Activated B cell treated with CpG ODN at 0.5 μM for 24 hours (primary cell): Measurements from ENCODE around the gene C21orf58. TPM values are rescaled to one million over a fixed set of nuclear protein-coding genes. Genes with fewer than 3 reads are reported as not detected.

Experiments
- ATAC-seq: fragments of 200-7000 bp; cut with Tn5 transposase; one replicate; pipeline ENCODE4 v1.10.0; 2021; ENCODE audit warnings: low read depth, mild to moderate bottlenecking, moderate library complexity
- CTCF ChIA-PET: fragments of 350-600 bp; sonication (Branson Sonifier 250); formaldehyde crosslinking; loops from one replicate; lab custom pipeline; 2021; ENCODE audit warnings: antibody characterized with exemption; lab: Charles Lee
- POLR2A ChIA-PET: fragments of 350-600 bp; sonication (Branson Sonifier 250); formaldehyde crosslinking; loops from one replicate; lab custom pipeline; 2021; ENCODE audit warnings: antibody characterized with exemption; lab: Charles Lee
- DNase-seq: peaks from one replicate; pipeline ENCODE4 v3.0.0; 2022
- H3K27ac Mint-ChIP-seq: one replicate; pipeline ENCODE4 v1.8.0; 2020; ENCODE audit warnings: mixed read lengths
- H3K27me3 Mint-ChIP-seq: one replicate; pipeline ENCODE4 v1.8.0; 2021; ENCODE audit warnings: mixed read lengths
- H3K36me3 Mint-ChIP-seq: one replicate; pipeline ENCODE4 v1.8.0; 2021; ENCODE audit warnings: low read depth, mixed read lengths
- H3K4me1 Mint-ChIP-seq: one replicate; pipeline ENCODE4 v1.8.0; 2021; ENCODE audit warnings: mixed read lengths
- H3K4me3 Mint-ChIP-seq: one replicate; pipeline ENCODE4 v1.8.0; 2020; ENCODE audit warnings: mild to moderate bottlenecking, mixed read lengths
- H3K9me3 Mint-ChIP-seq: one replicate; pipeline ENCODE4 v1.8.0; 2020; ENCODE audit warnings: mixed read lengths
- CTCF ChIP-seq: fragments of 200-600 bp; IDR thresholded peaks from one replicate; pipeline ENCODE4 v1.8.0; 2022; ENCODE audit warnings: antibody characterized with exemption, mild to moderate bottlenecking
- intact Hi-C: fragments of 100-400 bp; cut with micrococcal nuclease; formaldehyde crosslinking; loops from one replicate; pipeline ENCODE4 v1.15.1; 2024
- total RNA-seq: library from RNA; stranded (reverse); gene quantifications from 2 replicates; pipeline ENCODE4 v1.2.3, GENCODE V29; 2022

The C21orf58 gene
- total RNA-seq, 1 donor from 2014 or later: 4.7 TPM

DNA sequence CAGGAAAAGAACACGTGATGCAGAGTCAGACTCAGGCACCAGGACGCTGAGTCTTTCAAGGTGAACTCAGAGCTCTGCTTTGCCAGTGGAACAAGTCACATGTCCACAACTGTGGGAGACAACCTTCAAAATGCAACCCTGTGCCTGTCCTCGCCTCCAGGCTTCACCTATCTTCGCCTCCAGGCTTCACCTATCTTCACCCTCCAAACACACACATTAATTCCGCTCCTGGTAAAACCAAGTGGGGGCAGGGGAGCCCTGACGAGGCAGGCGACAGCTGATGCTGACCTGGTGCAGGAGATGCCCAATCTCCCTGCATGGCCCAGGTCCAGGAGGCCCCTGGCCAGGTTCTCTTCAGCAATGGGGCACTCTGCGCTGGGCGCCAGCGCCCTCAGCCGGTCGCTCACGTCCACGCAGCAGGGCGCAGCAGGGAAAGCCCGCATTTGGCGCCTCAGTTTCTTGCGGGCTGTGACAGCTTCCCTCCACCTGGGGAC is 67.1 kb downstream of the C21orf58 start:
- ATAC-seq (no peak), DNase-seq (no peak)
- no peak for TF ChIP-seq CTCF
- peaks cover 30% of the 10 kb centered on the region for H3K4me1 Mint-ChIP-seq
- intact Hi-C loops: loop anchor here (10.0 kb wide), 1 partner anchor 112 kb away; no protein-coding TSS in a partner anchor
- ChIA-PET POLR2A (no interaction called here), CTCF (no interaction called here)
- no peak overlapping the region for H3K27ac Mint-ChIP-seq
- H3K9me3 Mint-ChIP-seq: no peaks in the 10 kb centered on the region
- H3K4me3 Mint-ChIP-seq: no peak overlapping the region
- H3K36me3 Mint-ChIP-seq: peaks cover 84% of the 10 kb centered on the region
- H3K27me3 Mint-ChIP-seq: no peaks in the 10 kb centered on the region

DNA sequence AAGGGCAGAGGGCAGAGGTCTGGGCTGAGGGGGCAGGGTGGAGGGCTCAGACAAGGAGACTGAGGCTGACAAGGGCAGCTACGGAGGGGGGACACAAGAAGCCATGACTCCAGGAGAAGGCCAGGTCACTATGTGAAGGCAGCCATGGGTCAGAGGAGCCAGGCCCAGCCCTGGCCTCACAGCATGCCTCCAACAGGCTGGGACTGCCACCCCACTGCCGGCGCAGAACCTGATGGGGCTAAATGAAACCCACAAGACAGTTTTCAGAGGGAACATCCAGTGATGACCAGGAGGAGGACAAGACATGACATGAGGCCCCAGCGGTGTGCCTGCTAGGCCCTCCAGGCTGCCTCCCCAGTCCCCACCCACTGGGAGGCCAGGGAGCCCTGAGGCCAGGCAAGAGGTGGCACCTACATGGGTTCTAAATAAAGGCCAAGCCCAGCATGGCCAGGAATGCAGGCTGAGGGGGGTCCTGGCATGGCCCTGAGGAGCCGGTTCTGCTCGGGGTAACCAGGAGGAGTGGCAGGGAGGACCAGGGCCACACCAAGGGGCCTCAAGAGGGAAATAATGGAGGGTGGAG is 67.8 kb downstream of the C21orf58 start:
- TF ChIP-seq CTCF: no peak
- DNase-seq (no peak), ATAC-seq (no peak)
- CTCF ChIA-PET: no interaction called here
- POLR2A ChIA-PET: no interaction called here
- Mint-ChIP-seq H3K36me3 (peaks cover 84% of the 10 kb centered on the region), H3K4me3 (no peak overlapping the region), H3K4me1 (peaks cover 35% of the 10 kb centered on the region), H3K27ac (peak overlapping the region; percentile 30), H3K27me3 (no peaks in the 10 kb centered on the region), H3K9me3 (no peaks in the 10 kb centered on the region)
- intact Hi-C loops: loop anchor here (2.0 to 10.0 kb wide), 2 partner anchors 31 to 111 kb away; partner anchors contain the start of gene YBEY

- no peak overlapping the region for H3K4me3 Mint-ChIP-seq
- intact Hi-C loops: loop anchor here (2.0 to 10.0 kb wide), 2 partner anchors 32 to 110 kb away; partner anchors contain the start of gene YBEY
- no peaks in the 10 kb centered on the region for H3K9me3 Mint-ChIP-seq
- POLR2A ChIA-PET: no interaction called here
- peaks cover 42% of the 10 kb centered on the region for H3K4me1 Mint-ChIP-seq
- peak overlapping the region; percentile 85 for H3K27ac Mint-ChIP-seq
- TF ChIP-seq CTCF: no peak
- DNase-seq (no peak), ATAC-seq (no peak)
- H3K36me3 Mint-ChIP-seq: peaks cover 85% of the 10 kb centered on the region
- H3K27me3 Mint-ChIP-seq: no peaks in the 10 kb centered on the region
- CTCF ChIA-PET: no interaction called here
These were observed 68.5 kb downstream of the C21orf58 start for GRCh38 chr21:46255166-46255565.

DNA sequence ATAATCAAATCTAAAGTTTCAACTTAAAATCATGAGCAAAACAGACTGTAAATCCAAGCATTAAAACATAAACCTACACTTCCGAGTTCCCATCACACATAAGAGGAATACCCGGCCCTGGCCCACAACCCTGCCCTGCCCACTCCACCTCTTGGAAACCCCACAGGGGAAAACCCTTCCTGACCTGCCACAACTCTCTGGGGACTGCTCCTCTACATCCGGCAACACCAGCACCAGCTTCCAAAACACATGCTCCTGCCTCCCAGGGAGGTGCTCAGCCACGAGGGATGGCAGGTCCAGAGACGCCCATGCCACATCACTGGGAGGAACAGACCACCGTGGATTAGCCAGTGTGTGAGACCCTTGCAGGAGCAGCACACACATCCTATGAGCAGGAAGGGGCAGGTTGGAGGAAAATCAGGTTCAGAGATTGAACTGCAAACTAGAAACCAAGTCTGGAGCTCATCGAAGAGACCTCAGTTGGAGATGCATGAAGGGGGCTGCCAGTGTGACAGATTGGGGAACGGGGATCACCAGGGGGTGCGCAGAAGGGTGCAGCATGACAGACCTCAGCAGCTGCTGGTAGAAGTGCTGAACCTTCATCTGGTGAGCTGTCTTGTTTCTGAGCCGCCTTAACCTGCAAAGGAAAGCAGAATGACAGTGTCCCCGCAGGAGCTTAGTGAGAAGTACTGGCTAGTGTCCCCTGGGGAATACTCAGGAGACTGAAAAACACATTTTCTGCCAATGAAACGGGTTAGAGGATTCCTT is 69.3 kb downstream of the C21orf58 start:
- H3K4me1 Mint-ChIP-seq: peaks cover 47% of the 10 kb centered on the region
- H3K36me3 Mint-ChIP-seq: peaks cover 91% of the 10 kb centered on the region
- peak overlapping the region; percentile 62 for H3K4me3 Mint-ChIP-seq
- peak overlapping the region; percentile 85 for H3K27ac Mint-ChIP-seq
- CTCF ChIA-PET: interaction anchor here (1.3 to 1.4 kb wide), 2 partner anchors 24 to 110 kb away, joined by 4 read pairs; no protein-coding TSS in a partner anchor
- intact Hi-C loops: loop anchor here (2.0 to 10.0 kb wide), 2 partner anchors 32 to 110 kb away; partner anchors contain the start of gene YBEY
- ATAC-seq: peak; percentile 58
- no peaks in the 10 kb centered on the region for H3K27me3 Mint-ChIP-seq
- no peaks in the 10 kb centered on the region for H3K9me3 Mint-ChIP-seq
- no peak for TF ChIP-seq CTCF
- DNase-seq: no peak
- POLR2A ChIA-PET: interaction anchor here (0.6 to 1.5 kb wide), 3 partner anchors 23 to 111 kb away, joined by 3 to 5 read pairs (median 3); partner anchors contain the start of gene MCM3AP
